HG03196 (cell line): ENCODE measurements around the gene EXPH5.
"Not testable (repeated sequence)": the region's sequence is repeated elsewhere in the genome, so short reads cannot be mapped to it uniquely, and the experiment has no call there.

Experiments used
- ATAC-seq: cut with Tn5 transposase; IDR thresholded peaks from one replicate; pipeline ENCODE4 v1.9.1; 2021; ENCODE audit not compliant: unreplicated experiment

EXPH5 gene

GRCh38 chr11:108606495-108607160 lies 13.1 kb upstream of the EXPH5 start:
- ATAC-seq, result no peak

GRCh38 chr11:108606070-108606469 lies 12.5 kb upstream of the EXPH5 start:
- ATAC-seq, result no peak

DNA sequence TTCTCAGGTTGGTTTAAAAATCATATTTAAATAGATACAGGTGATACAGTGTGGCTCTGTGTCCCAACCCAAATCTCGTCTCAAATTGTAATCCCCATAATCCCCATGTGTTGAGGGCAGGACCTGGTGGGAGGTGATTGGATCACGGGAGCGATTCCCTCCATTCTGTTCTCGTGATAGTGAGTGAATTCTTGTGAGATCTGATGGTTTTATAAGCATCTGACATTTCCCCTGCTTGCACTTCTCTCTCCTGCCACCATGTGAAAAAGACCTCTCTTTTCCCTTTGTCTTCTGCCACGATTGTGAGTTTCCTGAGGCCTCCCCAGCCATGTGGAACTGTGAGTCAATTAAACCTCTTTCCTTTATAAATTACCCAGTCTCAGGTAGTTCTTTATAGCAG lies 9.2 kb upstream of the EXPH5 start:
- not testable (repeated sequence) for ATAC-seq

GRCh38 chr11:108601150-108601549 lies 7.6 kb upstream of the EXPH5 start:
- ATAC-seq, result no peak

DNA sequence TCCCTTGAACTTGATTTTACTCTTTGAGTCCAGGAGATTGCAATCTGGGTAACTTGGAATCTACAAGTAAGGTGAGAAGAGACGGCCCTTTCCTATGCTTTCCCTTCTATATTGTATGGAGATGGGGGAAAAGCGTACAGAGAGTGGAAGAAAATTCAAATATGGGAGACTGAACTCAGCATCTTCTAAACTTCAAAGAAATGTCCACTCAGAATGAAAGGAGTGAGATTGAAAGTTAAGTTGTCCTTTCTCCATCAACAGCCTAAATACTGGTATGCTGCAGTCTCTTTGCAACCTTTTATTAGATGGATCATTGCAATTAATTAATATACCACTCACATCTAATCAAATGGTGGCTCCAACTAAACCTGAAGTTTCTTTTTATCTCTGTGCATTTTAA lies 6.4 kb upstream of the EXPH5 start:
- no peak for ATAC-seq

GRCh38 chr11:108597736-108598355 lies 4.3 kb upstream of the EXPH5 start:
- ATAC-seq, result no peak

GRCh38 chr11:108596701-108597100 lies 3.1 kb upstream of the EXPH5 start:
- no peak for ATAC-seq

DNA sequence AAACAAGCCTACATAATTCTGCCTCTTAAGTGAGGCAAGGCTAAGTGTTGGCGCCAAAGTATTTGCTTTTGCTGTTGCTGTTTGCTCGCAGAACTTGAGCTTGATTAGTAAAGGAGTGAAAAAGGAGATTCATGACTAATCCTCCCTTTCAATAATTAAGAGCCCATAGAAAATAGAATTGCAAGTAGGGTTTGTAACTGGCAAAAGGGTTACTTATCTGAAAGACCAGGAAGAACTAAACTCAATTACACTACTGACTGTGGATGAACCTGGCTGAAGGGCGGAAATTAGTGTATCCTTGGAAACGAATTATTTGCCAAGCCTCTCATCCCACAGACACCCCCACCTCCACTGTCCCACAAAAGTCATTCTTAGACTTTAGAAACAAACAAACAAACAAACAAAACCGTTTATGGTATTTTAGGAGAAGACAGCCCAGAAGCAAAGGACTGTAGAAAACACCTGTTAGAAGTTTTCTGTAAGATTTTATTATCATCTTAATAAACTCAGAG lies 411 bp upstream of the EXPH5 start:
- no peak for ATAC-seq

- no peak for ATAC-seq
Observed at GRCh38 chr11:108592591-108593213, 866 bp downstream of the EXPH5 start.

- no peak for ATAC-seq
Observed at GRCh38 chr11:108591893-108592292, 1.7 kb downstream of the EXPH5 start.

DNA sequence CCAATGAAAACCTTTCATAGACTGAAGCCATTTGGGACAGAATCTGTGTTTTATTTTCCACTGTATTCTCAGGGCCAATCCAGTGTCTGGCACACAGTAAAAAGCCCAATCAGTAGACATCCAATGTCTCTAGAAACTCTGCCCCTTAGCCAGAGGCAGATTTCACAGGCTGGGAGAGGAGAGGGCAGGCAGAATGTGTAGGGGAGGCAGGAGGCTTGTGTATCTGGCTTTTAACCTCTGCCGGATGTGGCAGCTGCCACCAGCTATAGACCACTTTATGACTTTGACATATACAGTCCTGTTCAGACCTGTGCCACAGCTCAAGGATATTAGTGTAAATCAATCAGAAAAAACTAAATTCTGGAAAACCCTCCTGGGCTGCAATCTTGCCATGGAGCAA lies 4.4 kb downstream of the EXPH5 start:
- no peak for ATAC-seq

DNA sequence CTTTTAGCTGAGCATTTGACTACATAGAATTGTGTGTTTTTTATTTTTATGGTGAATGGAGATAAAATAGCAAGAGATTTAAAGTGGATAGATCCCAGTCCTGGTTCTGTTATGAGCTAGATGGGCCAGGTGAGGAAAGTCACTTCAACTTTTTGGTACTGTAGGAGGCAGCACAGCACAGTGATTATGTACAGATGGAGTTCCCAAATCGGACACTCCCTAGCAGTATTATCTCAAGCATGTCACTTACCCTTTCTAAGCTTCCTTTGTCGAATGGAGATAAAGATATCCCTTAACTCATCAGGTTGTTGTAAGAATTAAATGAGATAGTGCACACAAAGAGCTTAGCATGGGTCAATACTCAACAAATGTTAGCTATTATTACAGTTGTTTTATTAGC lies 5.3 kb downstream of the EXPH5 start:
- no peak for ATAC-seq

DNA sequence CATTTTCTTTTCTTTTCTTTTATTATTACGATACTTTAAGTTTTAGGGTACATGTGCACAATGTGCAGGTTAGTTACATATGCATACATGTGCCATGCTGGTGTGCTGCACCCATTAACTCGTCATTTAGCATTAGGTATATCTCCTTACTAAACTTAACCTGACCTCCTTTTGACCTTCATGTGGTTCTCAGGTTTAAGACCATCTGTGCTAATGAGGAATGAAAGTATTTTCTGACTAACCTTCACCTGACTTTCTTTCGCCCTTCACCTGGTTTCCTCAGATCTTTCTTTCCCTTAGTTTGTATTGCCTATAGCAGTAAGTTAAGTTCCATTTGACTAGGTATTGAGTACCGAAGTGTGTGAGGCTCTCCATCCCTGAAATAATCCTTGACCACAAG lies 6.5 kb downstream of the EXPH5 start:
- ATAC-seq, result no peak

DNA sequence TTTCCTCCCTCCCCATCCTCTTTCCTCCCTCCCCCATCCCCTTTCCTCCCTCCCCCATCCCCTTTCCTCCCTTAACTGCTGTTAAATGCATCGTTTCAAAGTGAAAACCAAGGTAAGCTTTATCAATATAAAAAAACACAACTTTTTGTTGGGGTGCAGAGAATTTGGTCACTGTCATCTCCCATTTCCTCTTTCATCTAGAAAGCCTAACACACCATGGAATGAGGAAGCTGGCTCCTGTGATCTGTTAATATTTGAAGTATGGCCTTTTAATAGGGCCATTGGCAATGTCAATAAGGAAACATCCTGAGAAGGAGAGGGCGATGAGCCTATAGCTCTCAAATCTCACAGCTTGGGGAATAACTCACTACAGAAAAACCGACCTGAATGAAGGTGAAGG lies 7.0 kb downstream of the EXPH5 start:
- ATAC-seq, result no peak

- ATAC-seq, result not testable (repeated sequence)
Observed at GRCh38 chr11:108586185-108586584, 7.4 kb downstream of the EXPH5 start.

GRCh38 chr11:108584973-108585372 lies 8.6 kb downstream of the EXPH5 start:
- no peak for ATAC-seq

GRCh38 chr11:108580645-108581044 lies 12.9 kb downstream of the EXPH5 start:
- no peak for ATAC-seq

DNA sequence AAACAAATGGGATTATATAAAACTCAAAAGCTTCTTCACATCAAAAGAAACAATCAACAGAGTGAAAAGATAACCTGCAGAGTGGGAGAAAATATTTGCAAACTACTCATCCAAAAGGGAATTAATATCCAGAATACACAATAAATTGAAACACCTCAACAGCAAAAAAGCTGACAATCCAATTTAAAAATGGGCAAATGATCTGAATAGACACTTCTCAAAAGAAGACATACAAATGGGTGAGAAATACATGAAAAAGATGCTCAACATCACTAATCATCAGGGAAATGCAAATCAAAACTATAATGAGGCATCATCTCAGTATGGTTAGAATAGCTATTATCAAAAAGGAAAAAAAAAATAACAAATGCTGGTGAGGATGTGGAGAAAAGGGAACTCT lies 13.5 kb downstream of the EXPH5 start:
- no peak for ATAC-seq

DNA sequence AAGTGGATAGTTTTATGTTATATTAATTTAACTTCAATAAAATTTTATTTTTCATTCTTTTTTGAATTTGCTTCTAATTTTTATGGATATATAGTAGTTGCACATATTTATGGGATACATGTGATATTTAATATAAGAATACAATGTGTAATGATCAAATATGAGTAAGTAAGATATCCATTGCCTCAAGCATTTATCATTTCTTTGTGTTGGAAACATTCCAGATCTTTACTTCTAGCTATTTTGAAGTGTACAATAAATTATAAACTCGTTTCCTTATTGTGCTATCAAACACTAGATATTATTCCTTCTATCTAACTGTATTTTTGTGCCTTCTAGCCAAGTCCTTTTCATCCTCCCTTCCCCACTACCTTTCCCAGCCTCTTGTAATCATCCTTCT lies 17.0 kb downstream of the EXPH5 start:
- ATAC-seq, result no peak

- ATAC-seq, result no peak
Observed at GRCh38 chr11:108574675-108575074, 18.9 kb downstream of the EXPH5 start.

DNA sequence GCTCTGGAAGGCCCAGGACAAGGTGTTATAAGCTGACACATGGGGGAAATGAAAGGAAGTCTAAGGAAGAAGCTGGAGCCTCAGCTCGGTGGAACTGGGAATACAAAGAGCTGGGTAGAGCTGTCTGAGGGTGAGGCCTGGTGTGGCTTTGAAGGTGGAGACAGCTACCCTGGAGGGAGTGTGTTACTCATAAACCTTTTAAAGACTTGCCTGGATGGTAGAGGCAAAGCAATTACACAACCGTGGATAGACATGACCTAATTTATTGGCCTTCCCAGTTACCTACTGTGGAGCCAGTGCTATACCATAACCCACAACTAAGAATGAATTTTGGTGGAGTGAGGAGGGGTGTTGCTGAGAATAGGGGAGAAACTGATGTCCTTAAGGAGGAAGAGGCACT lies 22.6 kb downstream of the EXPH5 start:
- no peak for ATAC-seq

DNA sequence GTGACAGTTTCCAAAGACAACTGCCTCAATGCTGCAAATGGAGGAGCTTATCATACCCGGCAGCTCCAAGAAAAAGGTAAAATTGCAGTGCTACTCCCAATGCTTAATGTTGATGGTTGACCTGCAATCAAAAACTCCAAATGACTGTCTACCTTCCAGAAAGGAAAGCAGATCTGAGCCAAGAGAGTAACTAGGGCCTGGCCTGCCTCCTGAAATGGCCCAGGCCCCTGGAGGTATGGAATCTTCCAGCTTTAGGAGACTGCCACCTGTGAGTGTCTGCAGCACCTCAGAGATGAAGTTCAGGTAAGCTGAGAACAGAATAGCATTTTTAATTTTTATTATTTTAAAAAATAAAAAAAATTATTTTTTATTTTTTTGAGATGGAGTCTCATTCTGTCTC lies 23.7 kb downstream of the EXPH5 start:
- no peak for ATAC-seq
